NCI-H460 (cell line): ENCODE data around the gene TBC1D4. TPM values are rescaled to one million over a fixed set of nuclear protein-coding genes. Genes with fewer than 3 reads are reported as not detected.
A peak's percentile ranks its signal among the peaks of the same experiment; 100 is the strongest.

Experiments used
- DNase-seq: peaks from one replicate; pipeline ENCODE4 v3.0.0-alpha.2; 2016; ENCODE audit warnings: low read depth; ENCODE audit errors: extremely low read depth
- total RNA-seq: library from RNA; depleted of rRNA; stranded (reverse); fragments of >200 nt; shearing (Covaris generic); gene quantifications from 2 replicates; pipeline ENCODE4 v1.2.3, GENCODE V29; 2014

TBC1D4 gene
- total RNA-seq, 1 experiment from 2014 or later: 14.0 TPM

DNA sequence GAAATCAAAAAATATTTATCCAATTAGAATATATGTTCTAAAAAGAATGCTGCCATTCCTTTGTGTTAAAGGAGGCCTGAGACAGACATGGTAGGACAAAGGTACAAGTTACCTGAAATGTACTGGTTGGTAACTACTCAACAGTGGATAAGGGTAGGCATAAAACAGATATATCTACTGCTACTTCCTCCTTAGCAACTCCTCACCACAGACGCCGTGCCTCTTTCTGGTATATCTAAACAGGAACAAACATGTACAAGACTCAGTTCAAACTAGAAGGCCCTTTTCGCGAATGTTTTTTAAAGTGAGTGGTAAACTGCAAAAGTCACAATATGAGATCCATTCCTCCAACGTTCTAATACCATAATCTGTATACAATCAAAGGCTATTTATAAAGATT lies 86.9 kb downstream of the TBC1D4 start:
- no peak for DNase-seq

DNA sequence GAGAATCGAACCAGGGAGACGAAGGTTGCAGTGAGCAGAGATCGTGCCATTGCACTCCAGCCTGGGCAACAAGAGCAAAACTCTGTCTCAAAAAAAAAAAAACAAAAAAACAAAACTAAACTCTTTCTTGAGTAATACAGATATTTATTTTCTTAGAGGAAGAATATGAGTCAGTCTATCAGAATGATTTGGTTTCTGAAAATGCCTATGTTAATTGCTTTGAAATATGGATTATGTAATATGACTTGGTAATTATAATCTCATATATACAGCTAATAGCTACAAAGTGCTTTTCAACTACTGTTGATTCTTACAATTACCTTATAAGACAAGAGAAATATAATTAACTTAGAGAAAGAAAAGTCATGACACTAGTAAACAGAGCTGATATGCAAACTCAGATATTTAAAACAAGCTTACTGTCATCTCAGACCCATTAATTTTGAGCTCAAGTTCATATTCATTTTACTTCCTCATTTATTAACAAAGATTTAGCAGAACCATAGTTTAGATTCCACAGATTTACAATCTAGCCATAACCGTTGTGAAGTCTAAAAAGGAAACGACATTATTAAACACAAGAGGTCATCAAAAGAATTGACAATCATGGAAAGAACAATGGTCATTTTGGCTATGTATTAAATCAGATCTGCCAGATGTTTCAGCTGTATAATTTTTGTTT lies 88.0 kb downstream of the TBC1D4 start:
- no peak for DNase-seq

DNA sequence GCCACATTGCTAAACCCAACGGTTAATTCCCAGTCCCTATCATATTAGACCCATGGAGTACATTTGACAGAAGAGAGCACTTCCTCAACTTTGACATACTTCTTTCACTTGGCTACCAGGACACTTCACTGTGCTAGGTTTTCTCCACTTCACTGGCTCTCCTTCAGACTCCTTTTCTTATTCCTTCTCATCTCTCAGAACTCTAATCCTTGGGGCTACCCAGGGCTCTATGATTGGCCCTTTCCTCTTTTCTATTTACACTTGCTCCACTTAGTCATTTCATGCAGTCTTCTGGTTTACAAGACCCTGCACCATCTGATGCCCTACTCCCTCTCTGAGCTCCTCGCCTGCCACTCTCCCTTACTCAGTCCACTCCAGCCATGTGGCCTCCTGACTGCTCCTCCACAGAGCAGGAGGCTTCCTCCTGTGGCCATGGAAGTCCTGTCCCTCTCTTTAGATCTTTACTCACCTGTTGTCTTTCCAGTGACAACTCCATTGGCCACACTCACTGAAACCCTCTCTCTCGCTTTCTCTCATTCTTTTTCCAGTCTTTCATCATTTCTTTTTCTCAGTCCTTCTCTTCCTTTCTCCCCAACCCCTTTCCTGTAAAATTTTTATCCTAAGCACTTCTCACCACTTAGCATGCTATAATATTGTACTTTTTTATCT lies 90.4 kb downstream of the TBC1D4 start:
- DNase-seq: no peak

DNA sequence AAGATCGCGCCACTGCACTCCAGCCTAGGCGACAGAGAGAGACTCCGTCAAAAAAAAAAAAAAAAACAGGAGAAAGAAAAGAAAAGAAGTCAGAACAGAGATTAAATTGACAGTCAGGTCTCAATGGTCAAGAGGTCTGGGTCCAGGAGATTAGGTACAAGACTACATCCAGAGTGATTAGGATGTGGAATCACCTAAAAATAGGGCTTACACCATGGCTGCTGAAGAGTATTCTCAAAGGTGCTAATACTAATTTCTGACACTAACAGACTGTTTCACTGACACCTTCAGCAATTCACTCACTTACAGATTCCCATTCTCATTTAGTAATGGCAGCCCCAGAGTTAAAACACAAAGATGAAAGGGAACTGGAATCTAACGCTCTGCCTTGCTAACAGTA lies 91.7 kb downstream of the TBC1D4 start:
- no peak for DNase-seq

DNA sequence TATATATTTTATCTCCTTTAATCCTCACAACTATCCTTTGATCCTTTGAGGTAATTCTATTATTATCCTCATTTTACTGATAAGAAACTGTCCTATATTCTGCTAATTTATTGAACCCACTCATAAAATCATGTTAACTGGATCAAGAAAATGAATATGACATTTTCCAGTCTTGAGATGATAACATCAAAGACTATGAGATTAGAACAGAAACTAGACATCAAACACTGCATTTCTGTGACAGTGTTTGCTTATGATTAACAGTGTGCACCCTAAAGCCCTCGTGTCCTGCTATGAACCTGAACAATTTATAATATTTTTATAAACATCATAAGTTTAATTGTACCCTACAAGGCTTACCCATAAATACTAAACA lies 96.3 kb downstream of the TBC1D4 start:
- no peak for DNase-seq

DNA sequence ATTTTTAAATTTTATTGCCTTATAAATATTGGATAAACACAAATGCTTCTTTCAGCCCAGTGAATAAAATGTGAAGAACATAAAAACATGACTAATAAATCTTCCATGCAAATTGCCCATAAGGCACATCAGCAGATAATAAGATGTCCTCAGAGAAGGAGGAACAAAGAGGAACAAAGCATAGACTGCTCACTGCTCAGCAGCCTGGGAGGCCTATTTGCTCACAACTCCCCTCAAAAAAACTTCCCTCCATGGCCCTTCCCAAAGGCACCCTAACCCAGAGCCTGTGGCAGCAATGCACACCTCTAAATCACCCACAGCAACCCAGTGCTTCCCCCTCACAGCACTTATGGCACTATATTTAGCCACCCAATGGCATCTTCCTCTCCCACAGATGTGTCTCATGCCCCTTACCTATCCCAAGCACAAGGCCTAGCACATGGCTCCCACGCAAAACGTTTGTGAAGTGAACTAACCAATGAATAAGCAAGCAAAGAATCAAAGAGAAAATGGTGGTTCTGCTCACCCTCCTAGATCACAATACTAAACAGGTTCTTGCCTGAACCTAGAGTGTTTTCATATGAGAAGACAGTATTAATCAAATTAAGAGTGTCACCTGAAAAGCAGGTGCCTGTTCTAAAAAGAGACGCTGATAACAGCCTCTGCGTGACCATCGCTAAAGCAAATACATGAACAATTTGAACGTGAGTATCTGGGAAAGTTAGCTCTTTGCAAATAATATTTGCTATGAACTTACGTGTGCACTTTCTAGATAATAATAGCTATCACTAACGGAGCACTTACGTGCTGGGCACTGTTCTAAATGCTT lies 96.9 kb downstream of the TBC1D4 start:
- DNase-seq: no peak

DNA sequence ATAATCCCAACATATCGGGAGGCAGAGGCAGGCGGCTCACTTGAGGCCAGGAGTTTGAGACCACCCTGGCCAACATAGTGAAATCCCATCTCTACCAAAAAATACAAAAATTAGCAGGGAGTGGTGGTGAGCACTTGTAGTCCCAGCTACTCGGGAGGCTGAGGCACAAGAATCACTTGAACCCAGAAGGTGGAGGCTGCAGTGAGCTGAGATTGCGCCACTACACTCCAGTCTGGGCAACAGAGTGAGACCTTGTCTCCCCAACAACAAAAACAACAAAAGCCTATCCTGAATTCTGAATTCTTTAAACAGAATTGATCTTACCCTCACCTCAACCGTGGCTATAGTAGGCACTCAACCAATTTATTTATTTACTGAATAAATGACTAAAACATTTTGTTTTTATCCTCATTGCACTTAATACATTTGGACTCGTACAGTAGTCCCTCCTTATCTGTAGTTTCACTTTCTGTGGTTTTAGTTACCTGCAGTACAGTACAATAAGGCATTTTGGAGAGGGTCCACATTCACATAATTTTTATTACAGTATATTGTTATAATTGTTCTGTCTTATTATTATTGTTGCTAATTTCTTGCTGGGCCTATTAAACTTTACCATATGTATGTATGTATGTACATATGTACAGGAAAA lies 98.8 kb downstream of the TBC1D4 start:
- DNase-seq: no peak

DNA sequence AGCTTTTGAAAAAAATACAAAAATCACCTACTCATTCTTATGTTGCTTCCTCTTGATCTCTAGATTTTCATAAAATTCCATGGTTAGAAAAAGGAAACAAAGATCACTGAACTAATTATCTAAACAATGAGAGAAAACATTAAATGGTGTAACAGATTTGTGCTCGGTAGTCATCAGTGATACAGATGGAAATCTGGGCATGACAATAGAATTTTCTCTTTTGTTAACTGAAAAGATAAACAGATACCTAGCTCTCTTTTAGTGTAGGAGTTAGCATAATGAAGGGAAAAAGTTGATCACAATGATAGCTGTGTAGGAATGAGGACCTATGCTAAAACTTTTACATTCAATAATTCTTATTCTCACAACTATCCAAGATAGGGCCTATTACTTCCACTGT lies 103.7 kb downstream of the TBC1D4 start:
- no peak for DNase-seq

DNA sequence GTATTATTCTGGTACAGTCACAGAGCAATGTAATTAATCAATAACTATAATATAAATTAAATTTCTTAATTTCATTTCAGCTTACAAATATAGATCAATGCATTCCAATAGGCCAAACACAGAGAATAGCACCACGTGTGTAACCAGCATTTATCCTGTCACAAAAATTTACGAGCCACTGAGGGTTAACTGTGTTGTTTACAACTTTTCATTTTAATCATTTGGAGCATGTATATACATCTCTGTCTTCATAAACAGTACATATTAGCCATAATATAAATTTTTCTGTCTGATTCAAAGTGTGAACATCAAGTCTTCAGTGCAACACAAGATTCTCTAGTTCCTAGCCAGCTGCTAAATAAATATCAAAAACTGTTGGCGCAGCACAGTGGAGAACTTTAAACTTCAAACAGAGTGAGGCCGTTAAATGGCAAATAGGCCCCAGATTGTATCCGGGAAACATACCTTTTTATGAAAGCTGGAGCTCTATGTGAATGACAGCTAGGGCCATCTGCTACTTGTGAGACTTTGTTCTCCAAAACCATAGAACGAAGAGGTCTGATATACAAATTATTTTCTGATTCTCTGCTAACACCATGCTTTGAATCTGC lies 105.1 kb downstream of the TBC1D4 start:
- DNase-seq: no peak

DNA sequence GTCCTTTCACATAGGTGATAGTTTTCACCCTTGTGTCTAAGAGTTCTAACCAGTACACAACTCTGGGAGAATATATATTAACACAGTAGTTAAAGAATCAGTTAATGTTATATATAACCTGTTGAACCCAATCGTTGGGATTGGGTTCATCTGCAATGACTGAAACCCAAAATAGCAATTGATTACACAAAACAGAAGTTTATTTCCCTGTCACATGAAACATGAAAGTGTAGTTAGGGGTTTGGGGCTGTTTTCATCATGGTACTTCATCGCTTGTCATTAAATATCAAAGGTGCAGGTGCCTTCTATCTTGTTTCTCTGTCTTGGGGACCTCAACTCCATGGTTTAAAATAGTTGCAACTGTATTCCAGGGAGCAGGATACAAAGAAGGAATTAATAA lies 106.6 kb downstream of the TBC1D4 start:
- DNase-seq: no peak

DNA sequence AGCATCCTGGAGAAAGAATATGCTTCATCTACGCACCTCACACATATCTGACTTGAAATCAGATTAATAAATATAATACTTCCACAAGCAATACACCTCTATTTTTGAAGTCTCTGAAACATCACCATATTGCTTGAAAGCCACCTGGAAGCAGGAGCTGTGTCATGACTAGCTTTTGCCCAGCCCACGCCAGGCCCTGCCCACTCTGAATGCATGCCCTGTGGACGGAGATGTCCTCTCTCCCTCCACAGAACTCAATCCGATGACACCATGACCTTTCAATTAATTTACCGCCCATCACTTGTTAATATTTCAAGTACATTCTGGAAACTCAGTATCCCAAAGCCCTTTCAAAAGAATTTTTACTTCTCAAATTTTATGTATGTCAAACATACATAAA lies 108.0 kb downstream of the TBC1D4 start:
- DNase-seq: no peak

DNA sequence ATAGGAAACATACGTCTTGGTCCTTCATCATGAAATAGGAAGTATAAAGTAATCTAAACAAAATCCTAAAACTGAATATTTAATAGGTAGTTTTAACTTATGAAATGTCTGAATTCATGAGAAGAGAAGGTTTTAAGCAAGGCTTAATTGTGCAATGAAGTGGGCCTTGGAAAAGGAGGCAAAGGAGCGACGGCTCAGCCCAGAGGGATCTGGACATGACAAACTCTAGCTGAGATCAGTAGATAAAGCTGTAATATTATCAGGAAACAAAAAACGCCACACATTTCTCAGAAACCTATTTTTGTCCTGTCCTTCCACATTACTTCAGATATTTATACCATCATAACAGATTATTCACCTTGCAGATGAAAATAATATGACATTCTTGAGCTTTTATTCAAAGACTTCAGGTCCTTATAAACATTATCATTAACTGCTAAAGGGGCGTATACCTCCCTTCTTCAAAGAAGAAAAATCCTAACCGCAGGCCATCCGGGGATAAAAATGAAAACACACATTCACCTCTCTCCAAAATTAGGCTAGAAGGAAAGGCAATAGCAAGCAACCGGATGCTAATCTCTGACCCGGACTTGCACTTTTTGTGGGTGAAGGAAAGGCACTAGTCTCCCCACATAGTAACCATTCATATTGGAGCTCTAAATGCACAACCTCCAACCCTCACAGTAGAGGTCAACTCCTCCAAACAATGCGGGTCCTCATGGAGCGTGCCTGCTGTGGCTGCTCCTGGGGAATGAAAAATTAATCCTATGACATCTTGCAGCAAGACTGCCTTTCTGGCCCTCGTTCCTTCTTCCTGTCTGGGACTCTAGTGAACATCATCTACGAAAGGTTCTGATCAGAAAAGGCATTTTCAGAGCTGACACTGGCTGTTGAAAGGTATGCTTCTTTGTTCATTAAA lies 108.8 kb downstream of the TBC1D4 start:
- DNase-seq: no peak

DNA sequence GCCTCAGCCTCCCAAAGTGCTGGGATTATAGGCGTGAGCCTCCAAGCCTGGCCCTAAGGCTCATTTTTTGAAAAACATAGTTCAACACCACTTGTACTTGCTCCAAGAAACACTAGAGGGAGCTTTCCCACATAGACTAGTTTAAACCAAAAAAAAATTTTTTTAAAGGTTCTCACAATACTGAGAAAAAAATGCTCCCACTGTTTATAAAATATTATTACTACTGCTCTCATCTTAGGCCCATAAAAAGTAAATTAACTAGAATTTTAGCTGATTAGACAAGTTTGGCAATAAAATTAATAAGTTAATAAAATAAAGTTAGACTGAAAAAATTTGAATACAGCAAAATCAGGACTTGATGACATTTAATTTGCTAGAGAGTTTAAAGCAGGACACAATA lies 109.5 kb downstream of the TBC1D4 start:
- DNase-seq: peak; percentile 33

DNA sequence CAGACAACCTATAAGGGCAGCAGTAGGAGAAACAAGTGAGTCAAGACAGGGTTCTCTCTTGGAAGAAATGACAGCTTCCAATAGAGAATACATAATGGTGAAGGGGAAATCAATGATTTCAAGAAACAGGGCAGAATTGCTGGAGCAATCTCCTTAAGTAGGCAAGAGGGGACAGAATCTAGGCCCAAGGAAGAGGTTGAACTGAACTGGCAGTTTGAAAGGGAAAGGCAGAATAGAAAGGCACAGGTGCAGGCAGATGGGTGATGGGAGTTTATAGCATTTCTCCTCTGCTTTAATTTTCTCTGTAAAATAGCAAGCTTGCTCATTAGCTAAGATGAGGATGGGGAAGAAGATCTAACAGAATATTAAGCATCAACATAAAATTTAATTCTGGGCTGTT lies 110.8 kb downstream of the TBC1D4 start:
- no peak for DNase-seq

DNA sequence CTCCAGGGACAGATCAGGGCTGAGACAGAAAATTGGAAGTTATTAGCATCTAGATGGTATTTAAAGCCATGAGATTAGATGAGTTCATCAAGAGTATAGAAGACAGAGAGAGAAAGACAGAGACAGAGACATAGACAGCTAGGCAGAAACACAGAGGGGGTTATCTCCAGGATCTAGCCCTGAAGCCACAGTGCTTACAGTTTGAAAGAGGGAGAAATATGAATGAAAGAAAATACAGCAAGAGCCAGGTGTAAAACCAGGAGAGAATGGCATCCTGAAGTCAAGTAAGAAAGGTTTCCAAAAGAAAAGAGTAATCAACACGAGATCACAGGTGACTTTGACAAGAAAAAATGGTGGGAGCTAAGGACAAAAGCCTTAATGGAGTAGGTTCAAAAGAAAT lies 111.2 kb downstream of the TBC1D4 start:
- DNase-seq: no peak

DNA sequence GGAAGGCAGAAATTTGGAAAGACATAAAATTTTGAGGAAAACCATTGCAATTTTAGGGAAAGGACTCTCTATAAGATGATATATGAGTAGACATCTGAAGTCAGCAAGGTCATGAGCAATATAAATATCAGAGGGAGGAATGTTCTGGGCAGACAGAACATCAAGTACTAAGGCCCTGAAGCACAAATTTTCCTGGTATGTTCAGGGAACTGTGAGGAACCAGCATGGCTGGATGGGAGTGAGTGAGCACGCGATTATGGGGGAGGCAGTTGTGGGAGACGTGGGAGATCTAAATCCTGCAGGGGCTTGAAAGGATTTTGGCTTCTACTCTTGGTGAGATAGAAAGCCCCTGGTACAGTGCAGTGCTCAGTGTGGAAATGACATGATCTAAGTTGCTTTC lies 112.0 kb downstream of the TBC1D4 start:
- DNase-seq: no peak

DNA sequence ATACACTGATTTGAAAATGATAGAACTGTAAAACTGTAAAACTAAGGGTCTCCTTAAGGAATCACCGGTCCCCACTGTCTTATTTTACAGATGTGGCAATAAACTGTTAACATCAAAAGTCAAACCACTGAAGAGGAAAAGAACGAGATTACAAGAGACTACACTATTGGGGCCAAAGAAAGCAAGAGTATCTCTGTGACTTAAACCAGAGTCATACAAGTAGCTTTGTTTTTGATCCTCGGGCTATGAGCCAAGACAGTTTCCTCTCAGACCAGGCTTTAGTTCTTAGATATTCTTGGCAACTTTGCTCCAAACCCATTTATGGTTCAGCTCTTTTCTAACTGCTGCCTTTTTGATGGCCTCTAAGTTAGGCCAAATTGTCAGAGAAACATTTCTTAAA lies 113.8 kb downstream of the TBC1D4 start:
- no peak for DNase-seq

DNA sequence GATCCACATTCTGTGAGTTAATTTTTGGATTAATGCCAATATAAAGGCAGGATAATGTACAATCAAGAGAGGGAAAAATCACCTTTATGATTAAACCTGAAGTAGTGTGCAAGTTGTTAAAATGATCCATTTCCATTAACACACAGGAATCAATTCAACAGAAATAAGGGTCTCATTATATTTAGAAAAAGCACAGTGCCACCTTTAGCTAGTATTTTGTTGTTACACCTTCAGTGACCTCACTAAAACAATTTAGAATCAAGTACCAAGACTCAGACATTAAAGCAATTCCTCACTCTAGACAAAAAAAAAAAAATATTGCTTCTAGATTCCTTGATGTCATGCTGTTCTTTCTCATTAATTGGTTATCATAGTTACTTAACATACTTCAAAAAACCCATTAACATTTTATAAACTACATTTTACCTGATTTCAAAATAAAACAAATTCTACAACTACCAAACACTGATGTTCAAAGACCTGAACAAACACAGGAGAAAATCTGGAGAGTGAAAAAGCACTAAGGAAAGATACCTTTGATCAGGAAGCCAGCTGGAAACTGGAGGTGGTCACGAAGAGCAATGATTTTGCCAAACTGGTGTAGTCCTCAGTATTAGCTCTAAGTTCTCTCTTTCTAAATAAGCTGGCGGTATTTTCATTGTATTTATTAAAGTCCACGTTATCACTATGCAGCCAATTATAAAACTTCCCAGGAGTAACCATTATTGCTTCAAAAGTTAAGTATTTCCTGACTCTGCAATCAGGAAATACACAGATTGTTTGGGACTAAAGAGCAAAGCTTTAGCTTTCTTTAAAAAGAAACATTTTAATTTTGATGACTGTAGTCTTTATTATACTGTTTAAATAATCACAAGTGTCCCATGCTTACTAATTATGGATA lies 115.3 kb downstream of the TBC1D4 start:
- no peak for DNase-seq

DNA sequence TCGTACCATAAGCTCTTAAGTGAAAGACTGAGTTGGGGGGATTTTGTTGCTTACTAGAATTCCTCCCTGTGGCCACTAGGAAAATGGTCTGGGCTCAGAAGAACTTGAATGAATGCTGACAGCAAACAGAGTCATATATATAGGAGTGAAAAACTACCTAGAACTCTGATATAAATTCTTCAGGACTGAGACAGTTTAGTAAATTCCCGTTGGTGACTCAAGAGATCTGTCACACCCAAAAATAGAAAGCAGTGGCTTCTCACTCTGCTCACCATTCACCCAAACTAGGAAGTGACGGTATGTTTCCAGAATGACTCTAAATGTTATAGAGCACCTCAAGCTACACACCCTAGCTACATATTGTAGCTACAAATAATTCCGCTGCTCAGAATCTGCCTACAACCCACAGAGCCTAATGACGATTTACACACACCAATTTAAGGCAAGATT lies 116.2 kb downstream of the TBC1D4 start:
- DNase-seq: peak; percentile 11
